ENCODE data around the gene ID3. TPM values are rescaled to one million over a fixed set of nuclear protein-coding genes. Genes with fewer than 3 reads are reported as not detected.

Gene ID3
- total RNA-seq, 1 experiment from 2014 or later = 10.4 TPM

DNA sequence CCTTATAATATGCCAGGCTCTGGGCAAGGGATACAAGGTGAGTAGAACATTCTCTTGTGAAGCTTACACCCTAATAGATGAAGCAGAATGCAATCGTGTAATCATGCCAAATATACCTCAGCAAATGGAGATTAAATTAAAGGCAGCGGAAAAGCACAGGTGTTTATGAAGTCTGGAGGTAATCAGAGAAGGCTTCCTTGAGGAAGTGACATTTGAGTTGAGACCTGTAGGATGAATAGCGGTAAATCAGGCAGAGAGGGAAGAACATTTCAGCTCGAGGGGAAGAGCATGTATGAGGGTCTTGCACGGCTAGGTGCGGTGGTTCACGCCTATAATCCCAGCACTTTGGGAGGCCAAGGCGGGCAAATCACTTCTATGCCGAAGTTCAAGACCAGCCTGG is 41.7 kb downstream of the ID3 start:
- Histone ChIP-seq H2AFZ (no peak overlapping the region), H3K4me2 (no peak overlapping the region), H3K27me3 (ENCODE audit: insufficient read depth, low read depth) (no peaks in the 10 kb centered on the region), H3K79me2 (ENCODE audit: low read depth) (no peaks in the 10 kb centered on the region), H3K4me3 (no peak overlapping the region), H3F3A (ENCODE audit: insufficient read depth, low read depth) (peaks cover 7% of the 10 kb centered on the region; the same call in 1 of the 2 replicates), H3K36me3 (ENCODE audit: low read depth) (no peaks in the 10 kb centered on the region), H3K9me3 (ENCODE audit: insufficient read depth, low read depth) (no peaks in the 10 kb centered on the region), H3K9me2 (ENCODE audit: insufficient read depth) (no peaks in the 10 kb centered on the region), H3K4me1 (replicated peaks; ENCODE audit: insufficient read depth) (0 out of 2 replicates have a peak, but pooled peaks cover 7% of the 10 kb centered on the region), H4K20me1 (ENCODE audit: insufficient read depth) (no peaks in the 10 kb centered on the region), H3K27ac (no peak overlapping the region)
- BruUV-seq (replicated peaks) = no TSS peak
- POLR2A ChIA-PET (ENCODE audit: unreplicated experiment) = no interaction called here
- DNase-seq = no peak
- intact Hi-C loops (cut with micrococcal nuclease; ENCODE audit: unreplicated experiment) = no loop called here
- no peak for TF ChIP-seq EZH2 (IDR thresholded peaks at IDR 0.05; ENCODE audit: low read depth)
- TF ChIP-seq, protein P1, sequence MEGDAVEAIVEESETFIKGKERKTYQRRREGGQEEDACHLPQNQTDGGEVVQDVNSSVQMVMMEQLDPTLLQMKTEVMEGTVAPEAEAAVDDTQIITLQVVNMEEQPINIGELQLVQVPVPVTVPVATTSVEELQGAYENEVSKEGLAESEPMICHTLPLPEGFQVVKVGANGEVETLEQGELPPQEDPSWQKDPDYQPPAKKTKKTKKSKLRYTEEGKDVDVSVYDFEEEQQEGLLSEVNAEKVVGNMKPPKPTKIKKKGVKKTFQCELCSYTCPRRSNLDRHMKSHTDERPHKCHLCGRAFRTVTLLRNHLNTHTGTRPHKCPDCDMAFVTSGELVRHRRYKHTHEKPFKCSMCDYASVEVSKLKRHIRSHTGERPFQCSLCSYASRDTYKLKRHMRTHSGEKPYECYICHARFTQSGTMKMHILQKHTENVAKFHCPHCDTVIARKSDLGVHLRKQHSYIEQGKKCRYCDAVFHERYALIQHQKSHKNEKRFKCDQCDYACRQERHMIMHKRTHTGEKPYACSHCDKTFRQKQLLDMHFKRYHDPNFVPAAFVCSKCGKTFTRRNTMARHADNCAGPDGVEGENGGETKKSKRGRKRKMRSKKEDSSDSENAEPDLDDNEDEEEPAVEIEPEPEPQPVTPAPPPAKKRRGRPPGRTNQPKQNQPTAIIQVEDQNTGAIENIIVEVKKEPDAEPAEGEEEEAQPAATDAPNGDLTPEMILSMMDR (conservative IDR thresholded peaks at IDR 0.05) = no peak
- CTCF ChIA-PET = no interaction called here

DNA sequence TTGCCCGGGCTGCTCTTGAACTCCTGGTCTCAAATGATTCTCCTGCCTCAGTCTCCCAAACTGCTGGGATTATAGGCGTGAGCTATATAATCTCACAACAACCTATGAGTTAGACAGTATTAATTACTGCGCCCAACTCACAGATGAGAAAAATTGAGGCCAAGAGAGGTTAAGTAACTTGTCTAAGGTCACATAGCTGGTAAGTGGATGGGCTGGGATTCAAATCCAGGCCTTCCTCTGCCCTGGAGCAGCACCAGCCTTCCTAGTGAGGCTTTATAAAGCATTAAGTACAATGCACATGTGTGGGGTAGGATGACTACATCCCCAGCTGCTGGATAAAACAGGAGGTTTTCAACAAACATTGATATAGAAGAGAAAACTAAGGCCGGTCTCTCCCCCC is 43.4 kb downstream of the ID3 start:
- Histone ChIP-seq H3K36me3 (ENCODE audit: low read depth) (no peaks in the 10 kb centered on the region), H2AFZ (no peak overlapping the region), H3K4me3 (no peak overlapping the region), H4K20me1 (ENCODE audit: insufficient read depth) (no peaks in the 10 kb centered on the region), H3K4me2 (no peak overlapping the region), H3K4me1 (replicated peaks; ENCODE audit: insufficient read depth) (no peaks in the 10 kb centered on the region), H3K27ac (no peak overlapping the region), H3F3A (ENCODE audit: insufficient read depth, low read depth) (no peaks in the 10 kb centered on the region), H3K79me2 (ENCODE audit: low read depth) (no peaks in the 10 kb centered on the region), H3K9me2 (ENCODE audit: insufficient read depth) (no peaks in the 10 kb centered on the region), H3K9me3 (ENCODE audit: insufficient read depth, low read depth) (no peaks in the 10 kb centered on the region), H3K27me3 (ENCODE audit: insufficient read depth, low read depth) (no peaks in the 10 kb centered on the region)
- POLR2A ChIA-PET (ENCODE audit: unreplicated experiment) = interaction anchor here (0.6 to 0.7 kb wide), 2 partner anchors 40 to 92 kb away, joined by 4 to 7 read pairs; no protein-coding TSS in a partner anchor
- no TSS peak for BruUV-seq (replicated peaks)
- TF ChIP-seq EZH2 (IDR thresholded peaks at IDR 0.05; ENCODE audit: low read depth) = no peak
- TF ChIP-seq, protein P1 (conservative IDR thresholded peaks at IDR 0.05) = no peak
- no peak for DNase-seq
- intact Hi-C loops (cut with micrococcal nuclease; ENCODE audit: unreplicated experiment) = no loop called here
- CTCF ChIA-PET = interaction anchor here (0.7 kb wide), 1 partner anchor 150 kb away, joined by 4 read pairs; no protein-coding TSS in a partner anchor

GRCh38 chr1:23514111-23514679 is 45.1 kb downstream of the ID3 start:
- intact Hi-C loops (cut with micrococcal nuclease; ENCODE audit: unreplicated experiment) = no loop called here
- Histone ChIP-seq H3K79me2 (ENCODE audit: low read depth) (no peaks in the 10 kb centered on the region), H3K9me3 (ENCODE audit: insufficient read depth, low read depth) (no peaks in the 10 kb centered on the region), H3K27me3 (ENCODE audit: insufficient read depth, low read depth) (no peaks in the 10 kb centered on the region), H3K4me3 (no peak overlapping the region), H3K9me2 (ENCODE audit: insufficient read depth) (no peaks in the 10 kb centered on the region), H3K4me1 (replicated peaks; ENCODE audit: insufficient read depth) (no peaks in the 10 kb centered on the region), H3K27ac (no peak overlapping the region), H3F3A (ENCODE audit: insufficient read depth, low read depth) (no peaks in the 10 kb centered on the region), H4K20me1 (ENCODE audit: insufficient read depth) (no peaks in the 10 kb centered on the region), H2AFZ (no peak overlapping the region), H3K36me3 (ENCODE audit: low read depth) (no peaks in the 10 kb centered on the region), H3K4me2 (no peak overlapping the region)
- BruUV-seq (replicated peaks) = no TSS peak
- ChIA-PET CTCF (no interaction called here), POLR2A (ENCODE audit: unreplicated experiment) (no interaction called here)
- TF ChIP-seq, protein P1 (conservative IDR thresholded peaks at IDR 0.05) = no peak
- TF ChIP-seq EZH2 (IDR thresholded peaks at IDR 0.05; ENCODE audit: low read depth) = no peak
- DNase-seq = no peak

All from PC-9 (cell line).